ENCODE measurements around the gene PNLIPRP3.

DNA sequence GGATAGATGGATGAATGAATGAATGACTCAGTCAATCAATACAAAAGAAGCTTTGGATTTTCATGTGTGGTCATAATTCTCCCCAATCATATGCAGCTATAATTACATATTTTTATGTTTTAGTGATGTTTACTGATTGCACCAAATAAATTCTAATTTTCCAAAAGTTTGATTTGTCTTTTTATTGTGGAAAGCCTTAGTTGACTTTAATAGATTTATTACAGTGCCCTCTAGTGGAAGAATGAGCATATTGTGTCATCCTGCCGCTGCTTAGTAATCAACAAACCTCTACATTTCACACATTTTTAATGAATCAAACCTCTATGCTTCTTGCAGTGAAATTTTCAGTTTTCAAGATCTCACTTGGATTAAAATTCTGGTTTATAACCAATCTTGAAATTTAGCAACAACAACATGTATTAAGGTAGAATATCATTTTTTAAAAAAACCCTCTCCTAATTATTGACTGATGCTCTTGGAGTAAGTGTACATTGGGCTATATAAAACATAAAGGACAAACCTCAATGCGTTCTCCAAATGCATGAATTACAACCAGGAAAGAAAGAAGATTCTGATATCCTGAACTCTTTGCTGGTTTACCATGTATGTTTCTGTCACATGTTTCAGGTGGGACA lies 62.5 kb downstream of the PNLIPRP3 start:
- TF ChIP-seq POLR2AphosphoS5 (IDR thresholded peaks at IDR 0.05) (no peak), POLR2A (IDR thresholded peaks at IDR 0.05) (no peak)
- TF ChIP-seq, protein P1, sequence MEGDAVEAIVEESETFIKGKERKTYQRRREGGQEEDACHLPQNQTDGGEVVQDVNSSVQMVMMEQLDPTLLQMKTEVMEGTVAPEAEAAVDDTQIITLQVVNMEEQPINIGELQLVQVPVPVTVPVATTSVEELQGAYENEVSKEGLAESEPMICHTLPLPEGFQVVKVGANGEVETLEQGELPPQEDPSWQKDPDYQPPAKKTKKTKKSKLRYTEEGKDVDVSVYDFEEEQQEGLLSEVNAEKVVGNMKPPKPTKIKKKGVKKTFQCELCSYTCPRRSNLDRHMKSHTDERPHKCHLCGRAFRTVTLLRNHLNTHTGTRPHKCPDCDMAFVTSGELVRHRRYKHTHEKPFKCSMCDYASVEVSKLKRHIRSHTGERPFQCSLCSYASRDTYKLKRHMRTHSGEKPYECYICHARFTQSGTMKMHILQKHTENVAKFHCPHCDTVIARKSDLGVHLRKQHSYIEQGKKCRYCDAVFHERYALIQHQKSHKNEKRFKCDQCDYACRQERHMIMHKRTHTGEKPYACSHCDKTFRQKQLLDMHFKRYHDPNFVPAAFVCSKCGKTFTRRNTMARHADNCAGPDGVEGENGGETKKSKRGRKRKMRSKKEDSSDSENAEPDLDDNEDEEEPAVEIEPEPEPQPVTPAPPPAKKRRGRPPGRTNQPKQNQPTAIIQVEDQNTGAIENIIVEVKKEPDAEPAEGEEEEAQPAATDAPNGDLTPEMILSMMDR (IDR thresholded peaks at IDR 0.05) = peak in 1 of 3 donors; percentile 27

All from breast epithelium (tissue), 3 donors.